ENCODE measurements around the gene TRIM66. TPM values are rescaled to one million over a fixed set of nuclear protein-coding genes. Genes with fewer than 3 reads are reported as not detected.

The TRIM66 gene
- total RNA-seq, 4 donors from 2014 or later = 5.2 to 31.8 (median 7.6) TPM

GRCh38 chr11:8728563-8728962 lies 46.1 kb upstream of the TRIM66 start:
- TF ChIP-seq, protein P1, sequence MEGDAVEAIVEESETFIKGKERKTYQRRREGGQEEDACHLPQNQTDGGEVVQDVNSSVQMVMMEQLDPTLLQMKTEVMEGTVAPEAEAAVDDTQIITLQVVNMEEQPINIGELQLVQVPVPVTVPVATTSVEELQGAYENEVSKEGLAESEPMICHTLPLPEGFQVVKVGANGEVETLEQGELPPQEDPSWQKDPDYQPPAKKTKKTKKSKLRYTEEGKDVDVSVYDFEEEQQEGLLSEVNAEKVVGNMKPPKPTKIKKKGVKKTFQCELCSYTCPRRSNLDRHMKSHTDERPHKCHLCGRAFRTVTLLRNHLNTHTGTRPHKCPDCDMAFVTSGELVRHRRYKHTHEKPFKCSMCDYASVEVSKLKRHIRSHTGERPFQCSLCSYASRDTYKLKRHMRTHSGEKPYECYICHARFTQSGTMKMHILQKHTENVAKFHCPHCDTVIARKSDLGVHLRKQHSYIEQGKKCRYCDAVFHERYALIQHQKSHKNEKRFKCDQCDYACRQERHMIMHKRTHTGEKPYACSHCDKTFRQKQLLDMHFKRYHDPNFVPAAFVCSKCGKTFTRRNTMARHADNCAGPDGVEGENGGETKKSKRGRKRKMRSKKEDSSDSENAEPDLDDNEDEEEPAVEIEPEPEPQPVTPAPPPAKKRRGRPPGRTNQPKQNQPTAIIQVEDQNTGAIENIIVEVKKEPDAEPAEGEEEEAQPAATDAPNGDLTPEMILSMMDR (IDR thresholded peaks at IDR 0.05; ENCODE audit: low read depth) = no peak

- TF ChIP-seq, protein P1 (IDR thresholded peaks at IDR 0.05; ENCODE audit: low read depth) = no peak
These were observed 43.9 kb upstream of the TRIM66 start for GRCh38 chr11:8726395-8726794.

GRCh38 chr11:8724682-8725081 lies 42.2 kb upstream of the TRIM66 start:
- TF ChIP-seq, protein P1 (IDR thresholded peaks at IDR 0.05; ENCODE audit: low read depth) = no peak

- TF ChIP-seq, protein P1 (IDR thresholded peaks at IDR 0.05; ENCODE audit: low read depth) = no peak
These were observed 41.2 kb upstream of the TRIM66 start for GRCh38 chr11:8723711-8724110.

DNA sequence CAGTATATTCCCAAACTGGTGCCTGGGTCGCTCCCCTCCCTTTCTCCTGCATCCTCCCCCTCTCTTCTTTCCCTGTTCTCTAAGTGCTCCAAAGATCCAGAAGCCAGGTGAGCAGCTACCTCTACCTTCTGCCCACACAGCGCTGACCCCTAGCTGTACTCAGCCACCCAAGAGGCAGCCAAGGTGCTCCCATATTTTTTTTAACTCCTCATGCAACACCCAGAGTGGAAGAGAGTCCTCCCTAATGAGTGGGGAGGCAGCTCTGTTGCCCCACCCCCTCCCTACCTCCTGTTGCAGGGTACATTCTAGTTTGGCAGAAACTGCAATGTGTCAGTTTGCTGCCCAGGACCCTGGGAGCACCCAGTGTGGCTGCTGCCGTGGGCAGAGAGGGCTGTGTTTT lies 40.3 kb upstream of the TRIM66 start:
- TF ChIP-seq, protein P1 (IDR thresholded peaks at IDR 0.05; ENCODE audit: low read depth) = no peak

DNA sequence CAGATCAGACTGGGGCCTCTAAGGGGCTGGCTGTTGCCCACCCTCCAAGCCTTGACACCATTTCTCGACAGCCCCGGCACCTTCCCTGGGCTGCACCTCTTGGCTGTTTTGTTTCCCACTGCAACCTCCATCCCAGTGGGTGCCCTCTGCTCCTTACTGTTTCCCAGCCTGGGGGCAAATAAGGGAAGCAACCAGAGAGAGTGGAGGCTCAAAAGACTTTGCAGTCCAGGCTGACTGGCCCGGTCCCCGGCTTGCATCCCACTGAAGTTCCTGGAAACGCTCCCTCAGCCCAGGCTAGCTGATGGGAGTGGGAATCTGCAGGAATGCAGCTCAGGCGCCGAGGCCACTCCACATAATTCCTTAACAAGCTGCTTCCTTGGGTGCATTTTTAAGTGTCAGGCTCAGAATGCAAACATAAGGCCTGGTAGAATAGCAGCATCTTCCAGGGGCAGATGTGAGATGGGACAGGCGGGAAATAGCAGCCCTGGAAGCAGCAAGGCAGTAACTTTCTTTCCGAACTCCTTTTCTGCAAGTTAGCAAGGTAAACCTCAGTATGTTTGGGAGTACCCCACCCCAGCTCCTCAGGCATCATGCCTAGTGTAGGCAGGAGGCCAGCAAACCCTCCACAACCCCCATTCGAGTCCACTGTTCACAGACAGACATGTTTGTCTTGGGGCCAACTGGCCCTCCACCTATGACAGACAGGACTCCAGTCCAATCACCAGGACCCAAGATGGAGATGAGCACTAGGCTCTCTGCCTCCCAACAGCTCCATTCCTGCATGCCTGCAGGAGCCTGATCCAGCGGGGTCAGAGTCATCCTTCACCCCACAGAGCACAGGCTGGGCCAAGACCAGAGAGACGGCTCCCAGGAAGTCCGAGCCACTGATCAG lies 39.4 kb upstream of the TRIM66 start:
- TF ChIP-seq, protein P1 (IDR thresholded peaks at IDR 0.05; ENCODE audit: low read depth) = no peak

DNA sequence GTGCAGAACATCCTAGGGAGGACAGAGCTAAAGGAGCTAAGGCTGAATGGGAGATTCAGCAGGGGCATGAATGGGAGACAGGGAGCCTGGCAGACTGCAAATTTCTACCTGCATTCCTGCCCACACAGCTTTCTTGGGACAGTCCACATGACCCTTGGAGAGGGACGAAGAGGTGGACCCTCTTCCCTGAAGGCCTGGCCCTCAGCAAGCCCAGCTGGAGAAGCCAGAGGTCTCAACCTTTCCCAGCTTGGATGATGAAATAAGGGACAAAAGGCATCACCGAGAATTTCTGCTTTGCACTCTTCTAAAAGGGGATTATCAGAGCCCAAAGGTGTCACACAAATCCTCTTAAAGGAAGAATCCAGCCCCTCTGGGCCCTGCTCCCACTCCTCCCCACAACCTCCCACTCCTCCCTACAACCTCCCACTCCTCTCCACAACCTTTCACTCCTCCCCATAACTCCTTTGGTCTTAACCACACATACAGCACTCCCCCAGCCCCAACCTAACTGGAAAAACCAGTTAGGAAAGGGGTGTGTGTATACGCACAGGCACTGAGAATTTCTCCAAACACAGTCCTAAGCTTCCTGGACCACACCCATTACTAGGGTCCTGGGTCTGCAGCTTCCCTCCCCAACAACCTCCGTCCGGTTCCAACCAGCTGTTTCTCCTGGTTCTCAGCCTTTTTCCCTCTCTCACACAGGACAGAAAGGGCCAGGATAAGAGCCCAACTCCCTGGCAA lies 38.6 kb upstream of the TRIM66 start:
- TF ChIP-seq, protein P1 (IDR thresholded peaks at IDR 0.05; ENCODE audit: low read depth) = no peak

All from subcutaneous adipose tissue (tissue), 4 donors.